Transverse colon (tissue), 4 donors: ENCODE data around the gene FRY. TPM values are rescaled to one million over a fixed set of nuclear protein-coding genes. Genes with fewer than 3 reads are reported as not detected.

ENCODE experiments used
- DNase-seq: peaks from one replicate; pipeline ENCODE4 v3.0.0-alpha.2; 2019
- H3K27ac ChIP-seq, 4 donors: fragments of 200-600 bp; sonication (generic); 2 replicates each; pipeline ENCODE4 v1.5.1; 2016 to 2018; ENCODE audit warnings: inconsistent platforms in 4 of 4
- H3K27me3 ChIP-seq: fragments of 200-600 bp; sonication (generic); 2 replicates; pipeline ENCODE4 v1.5.1; 2017; ENCODE audit warnings: inconsistent platforms
- H3K36me3 ChIP-seq, 4 donors: fragments of 200-600 bp; sonication (generic); 2 replicates each; pipeline ENCODE4 v1.5.1; 2017 to 2019; ENCODE audit warnings: inconsistent platforms in 4 of 4
- H3K4me1 ChIP-seq, 4 donors: fragments of 200-600 bp; sonication (generic); 2 replicates each; pipeline ENCODE4 v1.5.1; 2017 to 2020; ENCODE audit warnings: inconsistent platforms in 4 of 4
- H3K4me3 ChIP-seq, 4 donors: fragments of 200-600 bp; sonication (generic); 1 replicate in 1 of 4; 2 replicates in 3 of 4; pipeline versions ENCODE4 v1.5.1 to v1.6.1; 2017 to 2019; ENCODE audit warnings: inconsistent platforms in 4 of 4
- H3K9me3 ChIP-seq, 2 donors: fragments of 200-600 bp; sonication (generic); 2 replicates each; pipeline ENCODE4 v1.5.1; 2017 to 2019; ENCODE audit warnings: inconsistent platforms in 2 of 2
- CTCF ChIP-seq, 5 experiments: fragments of 200-600 bp in 3 of 5; fragments of 450-650 bp in 2 of 5; sonication (generic) in 3 of 5; IDR thresholded peaks; 1 replicate in 2 of 5; 2 replicates in 3 of 5; pipeline ENCODE4 v1.5.1; 2016 to 2017; ENCODE audit warnings: antibody characterized with exemption in 5 of 5, inconsistent platforms in 3 of 5, mild to moderate bottlenecking in 2 of 5, moderate library complexity in 1 of 5
- EP300 ChIP-seq: sonication (generic); formaldehyde crosslinking; IDR thresholded peaks from one replicate; pipeline ENCODE4 v1.6.1; 2017; ENCODE audit warnings: antibody characterized with exemption, low read depth
- POLR2A ChIP-seq: fragments of 450-650 bp; IDR thresholded peaks from one replicate; pipeline ENCODE4 v1.6.1; 2016; ENCODE audit warnings: antibody characterized with exemption, mild to moderate bottlenecking, moderate library complexity
- POLR2AphosphoS5 ChIP-seq, 3 donors: sonication (generic); formaldehyde crosslinking; IDR thresholded peaks; one replicate each; pipeline ENCODE4 v1.6.1; 2016; ENCODE audit warnings: antibody characterized with exemption in 3 of 3
- whole genome bisulfite sequencing, 2 donors: methylation state at CpG; one replicate each; pipeline ENCODE4 v1.1.5; 2018; ENCODE audit warnings: low coverage in 1 of 2; 5-methylcytosine and 5-hydroxymethylcytosine counted together
- in situ Hi-C, 4 donors: fragments of 200-750 bp; cut with MboI; loops; one replicate each; pipeline versions ENCODE4 v1.15.0 to v1.15.1; 2017; ENCODE audit warnings: low sequenced_read_pairs in 3 of 4, low pct_ligation_motif_present in 1 of 4, low pct_unique_long_range_greater_than_20kb in 1 of 4
- intact Hi-C: fragments of 100-400 bp; cut with DNase I; formaldehyde crosslinking; loops from one replicate; pipeline ENCODE4 v1.15.1; 2023; ENCODE audit warnings: low total_unique reads
- total RNA-seq, 4 donors: library from RNA; depleted of rRNA; stranded (reverse); fragments of >200 nt; gene quantifications; one replicate each; pipeline ENCODE4 v1.1.0, GENCODE V29; 2016

FRY gene
- total RNA-seq, 4 donors from 2014 or later = 6.7 to 42.6 (median 12.4) TPM

GRCh38 chr13:32075170-32075851, 43.7 kb downstream of the FRY start:
- DNase-seq = no peak
- 69% methylated on average over 2 of the region's 2 CpGs; no CpG with 5 or more reads in 1 of the 2 donors for WGBS, 2 donors

DNA sequence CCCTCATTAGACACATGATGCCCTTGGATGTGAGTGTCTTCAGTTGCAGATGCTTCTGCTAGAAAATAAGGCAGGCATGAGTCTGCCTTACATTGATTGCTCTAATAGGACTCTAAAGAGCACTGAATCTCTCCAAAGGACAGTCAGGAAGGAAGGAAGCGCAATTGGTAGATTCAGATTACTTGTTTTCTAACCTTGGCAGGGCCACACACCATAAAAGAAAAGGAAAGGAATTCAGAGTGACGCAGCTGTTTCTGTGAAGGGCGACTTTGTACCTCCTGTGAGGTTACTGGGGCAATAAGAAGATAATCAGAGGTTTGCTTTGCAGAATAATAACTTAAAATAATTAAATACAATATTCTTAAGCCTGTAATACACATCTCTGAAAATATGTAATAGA, 48.0 kb downstream of the FRY start:
- intact Hi-C loops = no loop called here
- DNase-seq = no peak
- H3K4me1 ChIP-seq = peaks cover 0 to 12% (median 5%) of the 10 kb centered on the region in 4 donors
- in situ Hi-C loops = loop anchor here in 1 of 4 donors (25.0 kb wide), 1 partner anchor 92 kb away; no protein-coding TSS in a partner anchor
- H3K9me3 ChIP-seq = no peaks in the 10 kb centered on the region
- H3K36me3 ChIP-seq = no peaks in the 10 kb centered on the region
- H3K27ac ChIP-seq = no peak overlapping the region
- no peak overlapping the region for H3K4me3 ChIP-seq
- no peaks in the 10 kb centered on the region for H3K27me3 ChIP-seq
- 51% methylated on average over 3 of the region's 3 CpGs; no CpG with 5 or more reads in 1 of the 2 donors for WGBS, 2 donors
- no peak for TF ChIP-seq CTCF (IDR thresholded peaks at IDR 0.05)
- TF ChIP-seq POLR2A = no peak
- TF ChIP-seq EP300 = no peak
- no peak for TF ChIP-seq POLR2AphosphoS5 (IDR thresholded peaks at IDR 0.05)

More at GRCh38 chr13:32075170-32075851, 43.7 kb downstream of the FRY start:
- no peaks in the 10 kb centered on the region for H3K36me3 ChIP-seq
- in situ Hi-C loops (loop anchor here in 1 of 4 donors (25.0 kb wide), 1 partner anchor 88 kb away; no protein-coding TSS in a partner anchor), intact Hi-C loops (no loop called here)
- no peak overlapping the region for H3K4me3 ChIP-seq
- TF ChIP-seq POLR2A = no peak
- no peak for TF ChIP-seq POLR2AphosphoS5 (IDR thresholded peaks at IDR 0.05)
- no peak for TF ChIP-seq EP300
- TF ChIP-seq CTCF (IDR thresholded peaks at IDR 0.05) = no peak
- H3K27me3 ChIP-seq = no peaks in the 10 kb centered on the region
- no peaks in the 10 kb centered on the region for H3K9me3 ChIP-seq
- no peak overlapping the region for H3K27ac ChIP-seq
- peaks cover 0 to 12% (median 5%) of the 10 kb centered on the region in 4 donors for H3K4me1 ChIP-seq

DNA sequence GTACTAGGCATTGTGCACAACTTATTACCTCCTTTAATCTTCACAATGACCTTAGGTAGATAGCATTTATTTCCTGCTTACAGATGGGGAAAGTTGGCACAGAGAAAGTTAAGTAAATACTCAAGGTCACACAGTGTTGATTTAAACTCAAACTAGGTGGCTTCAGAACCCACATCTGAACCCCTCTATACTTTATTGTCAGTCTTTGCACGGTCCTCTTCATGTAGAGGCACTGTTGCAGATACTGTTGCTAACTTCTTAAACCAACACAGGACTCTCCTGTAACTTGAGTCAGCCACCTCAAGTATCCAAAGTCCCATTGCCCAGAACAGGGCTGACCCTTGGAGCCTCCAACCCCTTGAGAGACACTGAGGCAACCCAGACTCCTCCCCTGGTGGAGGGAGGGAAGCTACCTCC, 48.8 kb downstream of the FRY start:
- WGBS, 2 donors = 29 to 41% methylated on average over 1 of the region's 1 CpG
- intact Hi-C loops = no loop called here
- DNase-seq = no peak
- peaks cover 0 to 10% (median 5%) of the 10 kb centered on the region in 4 donors for H3K4me1 ChIP-seq
- no peaks in the 10 kb centered on the region for H3K27me3 ChIP-seq
- no peak overlapping the region for H3K4me3 ChIP-seq
- H3K36me3 ChIP-seq = no peaks in the 10 kb centered on the region
- in situ Hi-C loops = loop anchor here in 1 of 4 donors (25.0 kb wide), 1 partner anchor 93 kb away; no protein-coding TSS in a partner anchor
- H3K27ac ChIP-seq = no peak overlapping the region
- H3K9me3 ChIP-seq = no peaks in the 10 kb centered on the region
- TF ChIP-seq EP300 (no peak), POLR2AphosphoS5 (IDR thresholded peaks at IDR 0.05) (no peak), POLR2A (no peak), CTCF (IDR thresholded peaks at IDR 0.05) (no peak)

DNA sequence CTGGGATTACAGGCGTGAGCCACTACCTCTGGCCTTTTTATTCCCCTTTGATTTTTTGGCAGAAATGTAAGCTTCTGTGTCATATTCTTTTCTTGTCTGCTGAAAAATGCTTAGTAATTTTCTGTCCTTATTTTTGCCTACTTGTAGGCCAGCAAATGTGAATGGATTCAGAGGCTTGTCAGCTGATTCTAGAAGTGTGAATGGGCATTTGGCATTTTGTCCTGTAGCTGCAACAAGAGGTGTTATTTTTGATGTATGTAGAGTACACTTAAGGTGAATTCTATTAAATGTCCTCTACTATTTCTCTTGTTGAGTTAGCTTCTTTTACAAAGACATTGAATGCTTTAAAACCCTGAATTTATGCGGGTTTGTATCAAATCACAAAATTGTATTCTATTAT, 50.0 kb downstream of the FRY start:
- no peaks in the 10 kb centered on the region for H3K36me3 ChIP-seq
- TF ChIP-seq POLR2AphosphoS5 (IDR thresholded peaks at IDR 0.05) (no peak), POLR2A (no peak), CTCF (IDR thresholded peaks at IDR 0.05) (no peak), EP300 (no peak)
- H3K27ac ChIP-seq = no peak overlapping the region
- in situ Hi-C loops = loop anchor here in 1 of 4 donors (25.0 kb wide), 1 partner anchor 94 kb away; no protein-coding TSS in a partner anchor
- no peak for DNase-seq
- no peaks in the 10 kb centered on the region for H3K27me3 ChIP-seq
- H3K9me3 ChIP-seq = no peaks in the 10 kb centered on the region
- 95 to 100% methylated on average over 2 of the region's 2 CpGs for WGBS, 2 donors
- H3K4me1 ChIP-seq = peaks cover 0 to 13% (median 5%) of the 10 kb centered on the region in 4 donors
- no peak overlapping the region for H3K4me3 ChIP-seq
- intact Hi-C loops = no loop called here
